Endodermal cell (in vitro differentiated cells): ENCODE results near the gene PRUNE2. TPM values are rescaled to one million over a fixed set of nuclear protein-coding genes. Genes with fewer than 3 reads are reported as not detected.
A peak's percentile ranks its signal among the peaks of the same experiment; 100 is the strongest.

Source experiments
- DNase-seq: peaks from one replicate; pipeline ENCODE4 v3.0.0-alpha.2; 2017
- H3K27ac ChIP-seq: 2 replicates; pipeline ENCODE4 v1.5.1; 2013; ENCODE audit warnings: mild to moderate bottlenecking, low read depth, low read length, moderate library complexity
- H3K27me3 ChIP-seq: 2 replicates; pipeline ENCODE4 v1.6.1; 2013; ENCODE audit warnings: mild to moderate bottlenecking, low read length, moderate library complexity; ENCODE audit not compliant: insufficient read depth, control insufficient read depth, poor library complexity, severe bottlenecking
- H3K36me3 ChIP-seq: 2 replicates; pipeline ENCODE4 v1.7.0; 2013; ENCODE audit warnings: mild to moderate bottlenecking, low read length, moderate library complexity; ENCODE audit not compliant: control insufficient read depth, insufficient read depth
- H3K4me1 ChIP-seq: one replicate; pipeline ENCODE4 v1.7.0; 2013; ENCODE audit warnings: low read length; ENCODE audit not compliant: control insufficient read depth, insufficient read depth
- H3K4me3 ChIP-seq: 2 replicates; pipeline ENCODE4 v1.5.1; 2013; ENCODE audit warnings: mild to moderate bottlenecking, low read length, moderate library complexity
- H3K9ac ChIP-seq: 2 replicates; pipeline ENCODE4 v1.6.1; 2013; ENCODE audit warnings: mild to moderate bottlenecking, low read length, moderate library complexity; ENCODE audit not compliant: poor library complexity, severe bottlenecking; ENCODE audit errors: extremely low read depth
- H3K9me3 ChIP-seq: 2 replicates; pipeline ENCODE4 v1.6.1; 2013; ENCODE audit warnings: mild to moderate bottlenecking, low read length, moderate library complexity; ENCODE audit not compliant: control insufficient read depth
- H3K27ac Mint-ChIP-seq: 2 replicates; pipeline ENCODE4 v1.8.0; 2020; ENCODE audit warnings: mixed read lengths
- H3K27me3 Mint-ChIP-seq: 2 replicates; pipeline ENCODE4 v1.8.0; 2021; ENCODE audit warnings: mild to moderate bottlenecking, mixed read lengths; ENCODE audit not compliant: insufficient read depth
- H3K36me3 Mint-ChIP-seq: 2 replicates; pipeline ENCODE4 v1.8.0; 2020; ENCODE audit warnings: low read depth, mixed read lengths
- H3K4me1 Mint-ChIP-seq: 2 replicates; pipeline ENCODE4 v1.8.0; 2020; ENCODE audit warnings: mixed read lengths
- H3K4me3 Mint-ChIP-seq: 2 replicates; pipeline ENCODE4 v1.8.0; 2020; ENCODE audit warnings: mild to moderate bottlenecking, moderate library complexity, mixed read lengths
- H3K9me3 Mint-ChIP-seq: 2 replicates; pipeline ENCODE4 v1.8.0; 2020; ENCODE audit warnings: mild to moderate bottlenecking, mixed read lengths
- WGBS, 2 experiments: methylation state at CpG; one replicate each; pipeline versions ENCODE4 v1.1.5 to v1.1.7; 2013; ENCODE audit warnings: missing lambda C conversion rate in 2 of 2, mixed read lengths in 1 of 2; ENCODE audit not compliant: insufficient coverage in 1 of 2, insufficient read length in 1 of 2; 5-methylcytosine and 5-hydroxymethylcytosine counted together
- total RNA-seq, 2 donors: library from RNA; stranded (reverse); fragmentation: NEBNext Ultra II Directional in 1 of 2; extraction: Animal tissue kit (Norgen Biotek cat#: 25700) in 1 of 2; gene quantifications; 2 replicates in 1 of 2; 3 replicates in 1 of 2; pipeline ENCODE4 v1.2.1, GENCODE V29; 2021
- TF ChIP-seq, protein P1 (sequence below): fragments of 200-600 bp; sonication (generic); conservative IDR thresholded peaks from 2 replicates; pipeline ENCODE4 v1.5.0; 2021; ENCODE audit warnings: antibody characterized with exemption, mild to moderate bottlenecking

Gene PRUNE2
- total RNA-seq, 2 donors from 2014 or later: 4.1 to 6.8 TPM

DNA sequence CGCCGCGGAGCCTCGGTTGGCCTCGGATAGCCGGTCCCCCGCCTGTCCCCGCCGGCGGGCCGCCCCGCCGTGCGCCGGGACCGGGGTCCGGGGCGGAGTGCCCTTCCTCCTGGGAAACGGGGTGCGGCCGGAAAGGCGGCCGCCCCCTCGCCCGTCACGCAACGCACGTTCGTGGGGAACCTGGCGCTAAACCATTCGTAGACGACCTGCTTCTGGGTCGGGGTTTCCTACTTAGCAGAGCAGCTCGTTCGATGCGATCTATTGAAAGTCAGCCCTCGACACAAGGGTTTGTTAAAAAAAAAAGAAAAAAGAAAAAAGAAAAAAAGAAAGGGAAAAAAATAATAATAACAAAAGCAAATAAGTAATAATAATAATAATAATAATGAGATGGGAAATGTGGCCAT is 334.2 kb downstream of the PRUNE2 start:
- TF ChIP-seq, protein P1, sequence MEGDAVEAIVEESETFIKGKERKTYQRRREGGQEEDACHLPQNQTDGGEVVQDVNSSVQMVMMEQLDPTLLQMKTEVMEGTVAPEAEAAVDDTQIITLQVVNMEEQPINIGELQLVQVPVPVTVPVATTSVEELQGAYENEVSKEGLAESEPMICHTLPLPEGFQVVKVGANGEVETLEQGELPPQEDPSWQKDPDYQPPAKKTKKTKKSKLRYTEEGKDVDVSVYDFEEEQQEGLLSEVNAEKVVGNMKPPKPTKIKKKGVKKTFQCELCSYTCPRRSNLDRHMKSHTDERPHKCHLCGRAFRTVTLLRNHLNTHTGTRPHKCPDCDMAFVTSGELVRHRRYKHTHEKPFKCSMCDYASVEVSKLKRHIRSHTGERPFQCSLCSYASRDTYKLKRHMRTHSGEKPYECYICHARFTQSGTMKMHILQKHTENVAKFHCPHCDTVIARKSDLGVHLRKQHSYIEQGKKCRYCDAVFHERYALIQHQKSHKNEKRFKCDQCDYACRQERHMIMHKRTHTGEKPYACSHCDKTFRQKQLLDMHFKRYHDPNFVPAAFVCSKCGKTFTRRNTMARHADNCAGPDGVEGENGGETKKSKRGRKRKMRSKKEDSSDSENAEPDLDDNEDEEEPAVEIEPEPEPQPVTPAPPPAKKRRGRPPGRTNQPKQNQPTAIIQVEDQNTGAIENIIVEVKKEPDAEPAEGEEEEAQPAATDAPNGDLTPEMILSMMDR: no peak
- peaks cover 8% of the 10 kb centered on the region for H3K9me3 Mint-ChIP-seq
- no peak for DNase-seq
- peaks cover 12% of the 10 kb centered on the region for H3K9me3 ChIP-seq
- H3K36me3 ChIP-seq: no peaks in the 10 kb centered on the region
- no peak overlapping the region for H3K27ac ChIP-seq
- H3K27me3 ChIP-seq: no peaks in the 10 kb centered on the region
- no peak overlapping the region for H3K27ac Mint-ChIP-seq
- no peaks in the 10 kb centered on the region for H3K36me3 Mint-ChIP-seq
- WGBS, 2 experiments: 83 to 92% methylated on average over 20 to 37 of the region's 37 CpGs
- no peak overlapping the region for H3K4me3 ChIP-seq
- no peak overlapping the region for H3K9ac ChIP-seq
- peaks cover 15% of the 10 kb centered on the region for H3K4me1 Mint-ChIP-seq
- peaks cover 26% of the 10 kb centered on the region for H3K27me3 Mint-ChIP-seq
- H3K4me3 Mint-ChIP-seq: peak overlapping the region; percentile 34
- no peaks in the 10 kb centered on the region for H3K4me1 ChIP-seq

DNA sequence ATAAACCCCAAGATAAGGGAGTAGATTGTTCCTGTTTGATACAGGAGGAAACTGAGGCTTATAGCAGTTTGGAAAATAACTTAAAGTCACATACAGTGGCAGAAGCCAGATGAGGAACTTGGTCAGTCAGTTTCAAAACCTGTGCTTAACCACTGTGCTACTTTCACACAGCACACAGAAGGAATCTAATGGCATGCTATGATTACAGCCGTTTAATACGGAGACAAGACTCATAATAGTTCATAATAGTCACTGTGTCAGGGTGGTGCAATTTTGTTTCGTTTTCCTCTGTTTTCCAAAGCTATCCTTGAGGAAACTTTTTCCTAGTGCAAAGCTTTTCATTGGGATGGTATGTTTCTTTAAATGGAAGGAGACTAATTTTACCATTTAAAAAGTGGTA is 334.6 kb downstream of the PRUNE2 start:
- TF ChIP-seq, protein P1: no peak
- peaks cover 26% of the 10 kb centered on the region for H3K27me3 Mint-ChIP-seq
- peaks cover 14% of the 10 kb centered on the region for H3K4me1 Mint-ChIP-seq
- H3K27me3 ChIP-seq: no peaks in the 10 kb centered on the region
- 96 to 100% methylated on average over 1 to 3 of the region's 3 CpGs for WGBS, 2 experiments
- peak overlapping the region; percentile 34 for H3K4me3 Mint-ChIP-seq
- H3K36me3 Mint-ChIP-seq: no peaks in the 10 kb centered on the region
- H3K9me3 Mint-ChIP-seq: peaks cover 8% of the 10 kb centered on the region
- H3K36me3 ChIP-seq: no peaks in the 10 kb centered on the region
- H3K4me1 ChIP-seq: no peaks in the 10 kb centered on the region
- no peak overlapping the region for H3K4me3 ChIP-seq
- no peak for DNase-seq
- no peak overlapping the region for H3K27ac Mint-ChIP-seq
- no peak overlapping the region for H3K27ac ChIP-seq
- H3K9me3 ChIP-seq: peaks cover 12% of the 10 kb centered on the region
- no peak overlapping the region for H3K9ac ChIP-seq

DNA sequence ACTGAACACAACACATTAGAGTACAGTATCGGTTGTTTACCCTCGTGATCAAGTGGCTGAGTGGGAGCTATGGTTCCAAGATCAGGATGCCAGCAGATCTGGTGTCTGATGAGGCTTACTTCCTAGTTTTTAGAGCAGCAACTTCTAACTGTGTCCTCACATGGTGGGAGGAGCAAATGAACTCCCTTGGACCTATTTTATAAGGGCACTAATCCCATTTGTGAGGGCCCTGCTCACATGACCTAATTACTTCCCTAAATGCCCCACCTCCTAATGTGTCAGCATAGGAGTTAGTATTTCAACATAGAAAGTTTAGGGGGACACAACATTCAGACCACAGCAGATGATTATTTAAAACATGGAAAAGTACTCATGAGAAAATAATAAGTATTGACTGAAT is 335.1 kb downstream of the PRUNE2 start:
- no peak overlapping the region for H3K4me3 Mint-ChIP-seq
- 92 to 97% methylated on average over 2 of the region's 2 CpGs for WGBS, 2 experiments
- peaks cover 8% of the 10 kb centered on the region for H3K9me3 Mint-ChIP-seq
- Histone ChIP-seq H3K4me3 (no peak overlapping the region), H3K36me3 (no peaks in the 10 kb centered on the region), H3K9ac (no peak overlapping the region), H3K27ac (no peak overlapping the region), H3K9me3 (peaks cover 12% of the 10 kb centered on the region), H3K4me1 (no peaks in the 10 kb centered on the region), H3K27me3 (no peaks in the 10 kb centered on the region)
- no peak overlapping the region for H3K27ac Mint-ChIP-seq
- H3K36me3 Mint-ChIP-seq: no peaks in the 10 kb centered on the region
- no peak for DNase-seq
- TF ChIP-seq, protein P1: no peak
- peaks cover 26% of the 10 kb centered on the region for H3K27me3 Mint-ChIP-seq
- H3K4me1 Mint-ChIP-seq: peaks cover 13% of the 10 kb centered on the region
